GM12891 (cell line): ENCODE results near the gene LIN9.

ENCODE experiments used
- DNase-seq: peaks from one replicate; pipeline ENCODE4 v3.0.0; 2011; ENCODE audit warnings: low spot score; ENCODE audit not compliant: insufficient read length
- FAIRE-seq: peaks from 2 replicates; lab custom pipeline; 2011; peaks lifted over from hg19 to GRCh38; lab: Jason Lieb, UNC
- PAX5 ChIP-seq: IDR thresholded peaks from 2 replicates; pipeline ENCODE4 v1.6.1; 2011; ENCODE audit warnings: low read length, moderate library complexity, mild to moderate bottlenecking; ENCODE audit not compliant: insufficient read depth, severe bottlenecking
- POLR2A ChIP-seq: IDR thresholded peaks from 2 replicates; pipeline ENCODE4 v1.6.1; 2011; ENCODE audit warnings: low read depth, low read length, control low read depth
- POLR2AphosphoS5 ChIP-seq: IDR thresholded peaks from 2 replicates; pipeline ENCODE4 v1.6.1; 2011; ENCODE audit warnings: low read depth, low read length, control low read depth
- POU2F2 ChIP-seq: IDR thresholded peaks from 2 replicates; pipeline ENCODE4 v1.6.1; 2011; ENCODE audit warnings: low read depth, mild to moderate bottlenecking, control low read depth, low read length, moderate library complexity
- SPI1 ChIP-seq: IDR thresholded peaks from 2 replicates; pipeline ENCODE4 v1.6.1; 2011; ENCODE audit warnings: low read depth, low read length, control low read depth
- TAF1 ChIP-seq: IDR thresholded peaks from 2 replicates; pipeline ENCODE4 v1.6.1; 2011; ENCODE audit warnings: low read depth, low read length, control low read depth

Gene LIN9

GRCh38 chr1:226222686-226223085, 86.3 kb downstream of the LIN9 start:
- TF ChIP-seq PAX5 (no peak), POU2F2 (no peak), POLR2A (no peak), POLR2AphosphoS5 (no peak), TAF1 (no peak), SPI1 (no peak)
- DNase-seq (no peak), FAIRE-seq (no peak)

- no peak for FAIRE-seq
- no peak for DNase-seq
Measured at GRCh38 chr1:226220473-226221189, 88.3 kb downstream of the LIN9 start.

GRCh38 chr1:226217273-226217672, 91.7 kb downstream of the LIN9 start:
- DNase-seq (no peak), FAIRE-seq (no peak)
- TF ChIP-seq PAX5 (no peak), POLR2A (no peak), POLR2AphosphoS5 (no peak), POU2F2 (no peak), SPI1 (no peak), TAF1 (no peak)

More at GRCh38 chr1:226220473-226221189, 88.3 kb downstream of the LIN9 start:
- TF ChIP-seq TAF1 (no peak), PAX5 (no peak), POLR2A (no peak), POLR2AphosphoS5 (no peak)

GRCh38 chr1:226216056-226216455, 92.9 kb downstream of the LIN9 start:
- no peak for TF ChIP-seq POLR2AphosphoS5
- no peak for TF ChIP-seq POLR2A
- TF ChIP-seq TAF1 = no peak
- TF ChIP-seq POU2F2 = no peak
- TF ChIP-seq SPI1 = no peak
- TF ChIP-seq PAX5 = no peak
- DNase-seq = no peak
- FAIRE-seq = no peak

GRCh38 chr1:226215239-226215638, 93.7 kb downstream of the LIN9 start:
- TF ChIP-seq POLR2A (no peak), POU2F2 (no peak), POLR2AphosphoS5 (no peak), SPI1 (no peak), PAX5 (no peak), TAF1 (no peak)
- no peak for FAIRE-seq

GRCh38 chr1:226212545-226212944, 96.4 kb downstream of the LIN9 start:
- no peak for TF ChIP-seq POLR2AphosphoS5
- no peak for TF ChIP-seq SPI1
- no peak for DNase-seq
- FAIRE-seq = no peak

More at GRCh38 chr1:226215239-226215638, 93.7 kb downstream of the LIN9 start:
- DNase-seq = no peak

- FAIRE-seq = no peak
- DNase-seq = no peak
- no peak for TF ChIP-seq TAF1
- TF ChIP-seq POLR2A = no peak
- no peak for TF ChIP-seq POLR2AphosphoS5
- TF ChIP-seq PAX5 = no peak
- TF ChIP-seq SPI1 = no peak
- TF ChIP-seq POU2F2 = no peak
Measured at GRCh38 chr1:226211181-226211821, 97.7 kb downstream of the LIN9 start.

- DNase-seq (no peak), FAIRE-seq (no peak)
- no peak for TF ChIP-seq TAF1
- no peak for TF ChIP-seq POU2F2
- no peak for TF ChIP-seq POLR2AphosphoS5
- TF ChIP-seq POLR2A = no peak
- no peak for TF ChIP-seq PAX5
- no peak for TF ChIP-seq SPI1
Measured at GRCh38 chr1:226210571-226211176, 98.3 kb downstream of the LIN9 start.

GRCh38 chr1:226209307-226210059, 99.5 kb downstream of the LIN9 start:
- no peak for FAIRE-seq
- no peak for DNase-seq
- TF ChIP-seq POU2F2 = no peak
- TF ChIP-seq POLR2A = no peak
- no peak for TF ChIP-seq POLR2AphosphoS5
- TF ChIP-seq PAX5 = no peak
- no peak for TF ChIP-seq SPI1
- TF ChIP-seq TAF1 = no peak
